Choroid plexus epithelial cell (primary cell): ENCODE measurements around the gene PABPN1.

Experiments used
- DNase-seq: peaks from one replicate; pipeline ENCODE4 v3.0.0-alpha.2; 2010; ENCODE audit warnings: low read depth
- H3K4me3 ChIP-seq: 2 replicates; pipeline ENCODE4 v1.5.1; 2011; ENCODE audit warnings: low read depth, mild to moderate bottlenecking, control low read depth, low read length, moderate library complexity
- TF ChIP-seq, protein P1 (sequence below): conservative IDR thresholded peaks from 2 replicates; pipeline ENCODE4 v1.5.1; 2011; ENCODE audit warnings: low read depth, mild to moderate bottlenecking, control low read depth, inconsistent platforms, low read length, moderate library complexity

The PABPN1 gene

DNA sequence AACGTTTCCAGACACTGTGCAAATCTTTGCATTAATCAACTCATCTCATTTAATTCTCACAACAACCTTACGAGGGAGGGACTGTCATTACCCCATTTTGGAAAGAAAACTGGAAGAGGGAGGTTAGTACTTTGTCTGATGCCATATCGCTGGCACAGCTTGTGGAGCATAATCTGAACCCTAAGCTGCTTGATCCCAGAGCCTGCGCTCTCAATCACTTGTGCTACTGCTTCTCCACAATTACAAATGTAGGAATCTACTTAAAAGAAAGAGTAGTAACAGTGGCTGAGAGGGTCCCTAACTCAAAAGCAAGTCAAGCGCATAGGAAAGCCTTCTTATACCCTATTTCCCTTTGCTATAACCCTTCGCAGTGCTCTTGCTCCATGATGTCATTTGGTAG lies 40.5 kb downstream of the PABPN1 start:
- TF ChIP-seq, protein P1, sequence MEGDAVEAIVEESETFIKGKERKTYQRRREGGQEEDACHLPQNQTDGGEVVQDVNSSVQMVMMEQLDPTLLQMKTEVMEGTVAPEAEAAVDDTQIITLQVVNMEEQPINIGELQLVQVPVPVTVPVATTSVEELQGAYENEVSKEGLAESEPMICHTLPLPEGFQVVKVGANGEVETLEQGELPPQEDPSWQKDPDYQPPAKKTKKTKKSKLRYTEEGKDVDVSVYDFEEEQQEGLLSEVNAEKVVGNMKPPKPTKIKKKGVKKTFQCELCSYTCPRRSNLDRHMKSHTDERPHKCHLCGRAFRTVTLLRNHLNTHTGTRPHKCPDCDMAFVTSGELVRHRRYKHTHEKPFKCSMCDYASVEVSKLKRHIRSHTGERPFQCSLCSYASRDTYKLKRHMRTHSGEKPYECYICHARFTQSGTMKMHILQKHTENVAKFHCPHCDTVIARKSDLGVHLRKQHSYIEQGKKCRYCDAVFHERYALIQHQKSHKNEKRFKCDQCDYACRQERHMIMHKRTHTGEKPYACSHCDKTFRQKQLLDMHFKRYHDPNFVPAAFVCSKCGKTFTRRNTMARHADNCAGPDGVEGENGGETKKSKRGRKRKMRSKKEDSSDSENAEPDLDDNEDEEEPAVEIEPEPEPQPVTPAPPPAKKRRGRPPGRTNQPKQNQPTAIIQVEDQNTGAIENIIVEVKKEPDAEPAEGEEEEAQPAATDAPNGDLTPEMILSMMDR = no peak
- H3K4me3 ChIP-seq = no peak overlapping the region
- no peak for DNase-seq

DNA sequence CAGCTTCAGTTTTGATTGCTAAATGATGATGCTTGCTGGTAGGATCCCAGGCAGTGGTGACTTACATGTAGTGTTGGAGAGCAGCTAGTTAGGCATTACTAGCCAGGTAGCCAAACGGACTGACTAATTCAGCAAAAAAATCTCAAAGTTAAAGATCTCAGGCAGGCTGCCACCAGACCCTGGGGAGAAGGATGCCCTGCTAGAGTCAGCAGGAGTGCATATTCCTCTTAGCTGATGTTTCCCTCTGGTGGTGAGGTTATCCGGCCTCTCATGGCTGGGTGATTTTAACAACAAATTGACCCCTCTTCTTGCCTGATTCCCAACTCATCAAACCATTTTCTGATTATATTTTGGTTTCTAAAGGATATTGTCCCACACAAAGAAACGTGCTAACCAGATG lies 40.9 kb downstream of the PABPN1 start:
- DNase-seq = peak; percentile 41
- no peak overlapping the region for H3K4me3 ChIP-seq
- TF ChIP-seq, protein P1 = peak; percentile 53

DNA sequence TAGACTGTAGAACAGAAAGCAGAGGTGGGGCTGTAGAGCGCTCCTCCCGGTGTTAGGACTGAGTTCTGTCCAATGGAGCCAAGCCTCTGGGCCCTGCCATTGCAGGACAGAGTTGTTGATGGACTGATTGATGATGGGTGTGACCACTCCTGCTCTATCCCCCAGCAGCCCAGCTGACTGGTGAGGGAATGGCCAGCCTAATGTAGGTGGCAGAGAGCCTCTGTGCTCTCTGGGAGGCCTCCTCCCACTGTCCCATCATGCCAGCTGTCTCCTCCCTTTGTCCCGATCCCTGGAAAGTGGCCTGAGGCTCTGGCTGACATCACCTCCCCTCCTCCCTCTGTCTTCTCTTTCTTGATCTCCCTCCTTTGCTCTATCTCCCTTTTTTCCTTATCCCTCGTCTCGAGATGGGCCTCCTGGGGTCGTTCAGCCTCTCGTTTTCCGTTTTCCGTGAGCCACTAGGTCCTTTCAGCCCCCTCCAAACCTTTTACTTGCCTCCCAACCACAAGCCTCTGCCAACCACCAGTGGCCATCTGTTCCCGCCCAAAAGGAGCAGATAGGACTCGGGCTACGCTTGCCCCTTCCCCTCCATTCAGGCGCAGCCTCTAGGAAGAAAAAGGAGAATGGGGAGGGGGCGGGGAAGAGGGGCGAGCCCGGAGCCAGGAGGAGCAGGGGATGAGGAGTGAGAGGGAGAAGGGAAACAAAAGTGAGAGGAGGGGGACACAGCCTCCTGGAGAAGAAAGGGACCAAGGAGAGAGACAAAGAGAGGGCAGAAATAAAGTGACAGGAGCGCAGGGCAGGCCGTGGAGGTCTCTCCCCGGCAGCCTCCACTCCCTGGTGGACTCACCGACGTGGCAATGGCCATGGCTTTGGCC lies 43.1 kb downstream of the PABPN1 start:
- DNase-seq = no peak
- TF ChIP-seq, protein P1 = no peak
- H3K4me3 ChIP-seq = peak overlapping the region; percentile 58

DNA sequence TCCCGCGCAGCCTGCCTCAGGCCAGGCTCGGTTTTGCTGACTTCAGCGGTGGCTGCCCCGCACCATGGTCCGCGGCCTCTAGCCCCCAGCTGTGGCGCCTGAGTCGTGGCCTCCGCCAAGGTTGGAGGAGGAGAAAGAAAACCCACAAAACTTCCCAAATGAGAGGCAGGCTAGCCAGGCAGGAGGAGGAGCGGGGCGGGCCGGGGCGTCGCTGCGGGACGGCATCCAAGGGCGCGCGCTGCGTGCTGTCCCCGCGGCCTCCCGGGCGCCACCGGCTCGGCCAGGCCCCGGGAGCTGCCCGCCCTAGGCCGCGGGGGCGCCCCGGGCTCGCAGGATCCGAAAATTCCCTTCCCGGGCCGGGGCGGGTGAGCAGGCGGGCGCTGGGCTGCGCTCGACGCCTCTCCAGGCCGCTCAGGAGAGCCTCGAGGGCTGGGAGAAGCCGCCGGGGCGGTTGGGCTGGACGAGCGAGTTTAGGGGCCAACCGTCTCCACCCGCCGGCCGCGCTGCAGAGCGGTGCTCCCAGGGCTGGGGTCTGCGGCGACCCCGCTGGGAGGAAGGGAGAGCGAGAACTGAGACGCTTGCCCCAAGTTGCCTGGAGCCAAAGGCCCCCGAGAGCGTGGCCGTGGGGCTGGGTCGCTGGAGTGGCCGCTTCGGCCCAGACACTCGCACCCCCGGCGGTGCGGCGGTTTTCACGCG lies 43.9 kb downstream of the PABPN1 start, which contains the start of gene EFS:
Gene EFS (minus strand): TSS at position 137 of the 696 bp plus-strand sequence. CDS start 147 bp downstream, outside the sequence.
- DNase-seq = peak; percentile 23
- TF ChIP-seq, protein P1 = no peak
- peak within 1 kb of the TSS; percentile 58 for H3K4me3 ChIP-seq

DNA sequence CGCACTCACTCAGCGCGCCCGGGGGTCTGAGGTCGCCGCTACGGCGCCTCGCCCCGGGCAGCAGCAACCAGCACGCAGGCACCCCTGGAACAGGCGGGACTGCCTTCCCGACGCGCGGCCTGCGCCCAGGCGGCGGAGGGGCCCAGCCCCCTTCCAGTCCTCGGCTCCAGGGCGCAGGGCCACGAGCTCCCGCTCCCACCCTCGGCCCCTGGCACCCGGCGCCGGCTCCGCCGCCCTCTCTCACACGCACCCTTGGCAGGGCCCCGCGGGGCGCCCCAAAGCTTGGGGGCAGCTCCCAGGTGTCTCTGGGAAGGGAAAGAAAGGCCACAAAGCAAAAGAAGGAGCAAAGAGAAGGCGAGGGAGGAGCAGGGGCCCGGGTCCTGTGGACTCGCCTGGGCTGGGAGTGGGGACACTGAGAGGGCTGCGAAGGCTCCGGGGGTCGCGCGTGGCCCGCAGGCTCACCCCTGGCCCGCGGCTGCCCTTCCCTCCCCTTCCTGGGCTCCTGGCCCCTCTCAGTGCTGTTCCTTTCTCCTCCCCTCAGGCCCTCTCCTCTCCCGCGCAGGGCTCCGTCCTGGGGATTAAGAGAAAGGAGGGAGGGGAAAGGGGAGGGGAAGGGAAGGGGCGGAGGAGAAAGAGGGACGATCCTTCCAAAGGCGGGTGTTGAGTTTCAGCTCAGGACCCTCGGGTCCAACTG lies 44.6 kb downstream of the PABPN1 start:
- TF ChIP-seq, protein P1 = no peak
- peak overlapping the region; percentile 58 for H3K4me3 ChIP-seq
- peak; percentile 49 for DNase-seq

DNA sequence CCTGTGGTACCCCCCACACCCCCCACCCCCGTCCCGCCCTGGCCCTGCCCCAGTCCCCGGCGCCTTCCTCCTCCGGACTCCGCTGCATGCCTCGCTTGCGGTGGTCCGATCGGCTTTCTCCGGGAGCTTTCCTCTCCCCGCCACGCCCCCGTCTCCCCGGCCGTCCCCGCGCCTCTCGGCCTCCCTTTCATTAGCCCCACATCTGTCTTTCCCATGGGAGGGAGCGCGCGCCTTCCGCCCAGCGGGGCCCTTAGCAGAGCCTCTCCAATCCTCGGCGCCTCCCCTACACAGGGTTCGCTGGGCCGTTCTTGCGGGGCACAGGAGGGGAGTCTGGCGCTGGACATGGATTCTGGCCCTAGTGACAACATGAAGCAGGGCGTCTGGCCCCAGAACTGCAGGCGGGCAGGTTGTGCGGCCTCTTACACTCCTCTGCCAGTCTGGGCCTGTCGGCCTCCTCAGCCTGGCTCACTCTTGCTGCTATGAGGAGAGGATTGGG lies 45.2 kb downstream of the PABPN1 start:
- TF ChIP-seq, protein P1 = no peak
- peak overlapping the region; percentile 58 for H3K4me3 ChIP-seq
- peak; percentile 52 for DNase-seq
